Choroid plexus epithelial cell (primary cell): Measurements from ENCODE around the gene ZFAND5.
A peak's percentile ranks its signal among the peaks of the same experiment; 100 is the strongest.

Source experiments
- DNase-seq: peaks from one replicate; pipeline ENCODE4 v3.0.0-alpha.2; 2010; ENCODE audit warnings: low read depth
- H3K4me3 ChIP-seq: 2 replicates; pipeline ENCODE4 v1.5.1; 2011; ENCODE audit warnings: low read depth, mild to moderate bottlenecking, control low read depth, low read length, moderate library complexity
- CTCF ChIP-seq: conservative IDR thresholded peaks from 2 replicates; pipeline ENCODE4 v1.5.1; 2011; ENCODE audit warnings: low read depth, mild to moderate bottlenecking, control low read depth, inconsistent platforms, low read length, moderate library complexity

ZFAND5 gene

GRCh38 chr9:72400866-72401265 is 35.9 kb upstream of the ZFAND5 start:
- no peak overlapping the region for H3K4me3 ChIP-seq
- no peak for DNase-seq
- no peak for TF ChIP-seq CTCF

- H3K4me3 ChIP-seq, result no peak overlapping the region
- TF ChIP-seq CTCF, result no peak
- DNase-seq, result no peak
These were observed 34.4 kb upstream of the ZFAND5 start for GRCh38 chr9:72399391-72399790.

- no peak for TF ChIP-seq CTCF
- peak; percentile 92 for DNase-seq
- H3K4me3 ChIP-seq, result no peak overlapping the region
These were observed 31.5 kb upstream of the ZFAND5 start for GRCh38 chr9:72396247-72397091.

GRCh38 chr9:72394066-72394465 is 29.1 kb upstream of the ZFAND5 start:
- no peak for DNase-seq
- no peak for TF ChIP-seq CTCF
- H3K4me3 ChIP-seq, result no peak overlapping the region

- no peak for TF ChIP-seq CTCF
- no peak for DNase-seq
- no peak overlapping the region for H3K4me3 ChIP-seq
These were observed 25.9 kb upstream of the ZFAND5 start for GRCh38 chr9:72390907-72391306.

GRCh38 chr9:72386186-72386585 is 21.2 kb upstream of the ZFAND5 start:
- H3K4me3 ChIP-seq, result no peak overlapping the region
- DNase-seq, result no peak
- TF ChIP-seq CTCF, result no peak
